ENCODE measurements around the gene CEP164. TPM values are rescaled to one million over a fixed set of nuclear protein-coding genes. Genes with fewer than 3 reads are reported as not detected.

The CEP164 gene
- total and polyA plus RNA-seq, 2 of the 8 experiments (the other 6 are each of a cell fraction or from before 2014, with no cell fraction given) = 8.4 to 20.8 TPM

DNA sequence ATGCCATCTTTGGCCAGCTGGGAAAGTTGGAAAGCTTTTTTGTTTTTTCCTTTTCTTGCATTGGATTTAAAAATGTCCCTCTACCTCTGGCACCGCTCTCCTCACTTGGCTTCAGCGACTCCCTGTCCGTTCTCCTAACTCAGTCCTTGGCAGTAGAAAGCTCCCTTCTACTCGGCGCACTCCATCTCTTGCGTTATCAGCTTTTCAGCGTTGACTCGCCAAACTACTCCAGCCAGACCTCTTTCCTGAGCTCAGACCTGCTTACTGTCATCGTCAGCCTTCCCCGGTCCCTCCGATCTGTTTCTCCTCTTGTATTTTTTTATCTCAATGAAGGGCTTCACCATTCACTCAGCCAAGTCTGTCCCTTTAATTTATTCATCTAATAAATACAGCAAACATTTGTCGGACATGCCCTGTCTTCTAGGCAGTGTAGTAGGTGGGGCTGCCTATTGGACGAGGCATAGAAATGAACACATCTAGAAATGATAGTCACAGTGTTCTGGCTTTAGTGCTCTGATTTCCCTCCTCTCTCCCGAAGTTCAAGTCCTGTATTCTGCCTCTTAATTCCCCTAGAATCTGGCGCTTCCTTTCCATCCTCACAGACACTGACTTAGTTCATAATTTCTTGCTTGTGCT, 839 bp downstream of the CEP164 start:
- Histone ChIP-seq H3K79me2 (ENCODE audit: control insufficient read depth in 1 of 2, insufficient read depth in 2 of 2, low read length in 2 of 2) (no peaks in the 10 kb centered on the region), H2AFZ (ENCODE audit: low read length) (no peak overlapping the region), H2BK12ac (ENCODE audit: low read depth, low read length) (no peak overlapping the region), H3K56ac (replicated peaks; ENCODE audit: insufficient read length, low read depth, low read length) (no peak overlapping the region), H3K36me3 (ENCODE audit: control insufficient read depth in 2 of 4, insufficient read depth in 4 of 4, low read length in 3 of 4) (no peaks in the 10 kb centered on the region), H2BK5ac (ENCODE audit: low read depth, low read length) (no peak overlapping the region), H3K27me3 (replicated peaks in 1 of 4; ENCODE audit: control insufficient read depth in 3 of 4, extremely low read depth in 1 of 4, insufficient read depth in 3 of 4, low read length in 3 of 4) (no peaks in the 10 kb centered on the region), H4K91ac (replicated peaks; ENCODE audit: insufficient read length, low read length) (no peak overlapping the region), H4K20me1 (replicated peaks in 1 of 2; ENCODE audit: control insufficient read depth in 1 of 2, insufficient read depth in 2 of 2, low read length in 2 of 2) (peaks cover 0 to 1% of the 10 kb centered on the region in 2 experiments), H2BK20ac (ENCODE audit: low read length) (no peak overlapping the region), H3K4me2 (ENCODE audit: insufficient read depth in 1 of 2, low read depth in 2 of 2, low read length in 2 of 2) (peak overlapping the region; percentile 68 to 91), H3K14ac (ENCODE audit: insufficient read length) (no peak overlapping the region), H3K27ac (ENCODE audit: low read depth, low read length) (no peak overlapping the region), H3K23me2 (ENCODE audit: low read depth, low read length) (0 out of 2 replicates have a peak, but pooled peaks cover 3% of the 10 kb centered on the region), H3K23ac (ENCODE audit: insufficient read length) (no peak overlapping the region), H2BK120ac (replicated peaks; ENCODE audit: low read depth, low read length) (no peak overlapping the region), H4K5ac (ENCODE audit: insufficient read length, low read depth, low read length) (no peak overlapping the region), H2BK15ac (ENCODE audit: low read length) (no peak overlapping the region), H4K8ac (ENCODE audit: extremely low read depth, insufficient read depth, low read length) (no peak overlapping the region), H3K4me3 (ENCODE audit: extremely low read depth in 1 of 4, insufficient read depth in 2 of 4, low read depth in 3 of 4, low read length in 4 of 4) (peak overlapping the region; percentile 65 to 91 (median 73)), H3K4ac (replicated peaks; ENCODE audit: insufficient read length, low read depth, low read length) (peak overlapping the region; percentile 6), H3K79me1 (ENCODE audit: low read depth, low read length) (no peaks in the 10 kb centered on the region), H2AK5ac (ENCODE audit: low read depth, low read length) (no peak overlapping the region), H3K9ac (replicated peaks in 1 of 4; ENCODE audit: extremely low read depth in 1 of 4, low read depth in 3 of 4, low read length in 3 of 4) (peak overlapping the region; percentile 34 to 64 (median 42); a peak in 4 of 7 replicates), H3K18ac (ENCODE audit: extremely low read depth, low read length) (no peak overlapping the region), H3K4me1 (replicated peaks in 1 of 4; ENCODE audit: control insufficient read depth in 3 of 4, insufficient read depth in 4 of 4, low read length in 3 of 4) (peaks cover 0 to 5% (median under 1%) of the 10 kb centered on the region in 4 experiments; a peak in 2 of 7 replicates), H3K9me3 (ENCODE audit: insufficient read depth in 2 of 2, low read depth in 1 of 2, low read length in 1 of 2) (no peaks in the 10 kb centered on the region)
- 38% methylated on average over 15 of the region's 15 CpGs; no CpG with 5 or more reads in 1 of the 2 experiments for WGBS, 2 experiments (ENCODE audit: extremely low coverage in 1 of 2, insufficient coverage in 1 of 2, insufficient read length in 1 of 2, insufficient replicate concordance in 2 of 2, low coverage in 1 of 2, low lambda C conversion rate in 2 of 2, missing lambda C conversion rate in 1 of 2)
- FAIRE-seq = no peak
- no peak for DNase-seq (ENCODE audit: low read depth in 1 of 2, low spot score in 2 of 2)
- ChIA-PET POLR2A (ENCODE audit: partially characterized antibody) (interaction anchor here (0.6 to 2.2 kb wide), 9 partner anchors 8 to 205 kb away, joined by 3 to 6 read pairs (median 3); partner anchors contain the start of genes BACE1 and PCSK7), CTCF (ENCODE audit: partially characterized antibody) (interaction anchor here (0.6 to 1.2 kb wide), 4 partner anchors 10 to 409 kb away, joined by 3 to 4 read pairs (median 4); no protein-coding TSS in a partner anchor)
- TF ChIP-seq EP300 (IDR thresholded peaks at IDR 0.05; ENCODE audit: borderline replicate concordance in 1 of 2, low read depth in 2 of 2, low read length in 2 of 2) (no peak), TEAD4 (IDR thresholded peaks at IDR 0.05; ENCODE audit: low read depth, low read length) (no peak), POLR2AphosphoS5 (IDR thresholded peaks at IDR 0.05; ENCODE audit: low read depth, low read length) (no peak), CREB1 (IDR thresholded peaks at IDR 0.05) (no peak), EZH2 (IDR thresholded peaks at IDR 0.05; ENCODE audit: low read depth, low read length, severe bottlenecking) (no peak), POU5F1 (IDR thresholded peaks at IDR 0.05; ENCODE audit: low read depth, low read length) (no peak), JUND (IDR thresholded peaks at IDR 0.05; ENCODE audit: low read length) (no peak), RXRA (IDR thresholded peaks at IDR 0.05; ENCODE audit: insufficient read depth, low read depth, low read length) (no peak), PHF8 (conservative IDR thresholded peaks at IDR 0.05; ENCODE audit: low read depth, low read length) (no peak), SUZ12 (IDR thresholded peaks at IDR 0.05; ENCODE audit: low read length) (no peak), CEBPB (IDR thresholded peaks at IDR 0.05; ENCODE audit: low read depth, low read length) (no peak)
- TF ChIP-seq, protein P1, sequence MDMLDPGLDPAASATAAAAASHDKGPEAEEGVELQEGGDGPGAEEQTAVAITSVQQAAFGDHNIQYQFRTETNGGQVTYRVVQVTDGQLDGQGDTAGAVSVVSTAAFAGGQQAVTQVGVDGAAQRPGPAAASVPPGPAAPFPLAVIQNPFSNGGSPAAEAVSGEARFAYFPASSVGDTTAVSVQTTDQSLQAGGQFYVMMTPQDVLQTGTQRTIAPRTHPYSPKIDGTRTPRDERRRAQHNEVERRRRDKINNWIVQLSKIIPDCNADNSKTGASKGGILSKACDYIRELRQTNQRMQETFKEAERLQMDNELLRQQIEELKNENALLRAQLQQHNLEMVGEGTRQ (IDR thresholded peaks at IDR 0.05; ENCODE audit: low read length) = no peak
